H1 (cell line): ENCODE data around the gene RMND1. TPM values are rescaled to one million over a fixed set of nuclear protein-coding genes. Genes with fewer than 3 reads are reported as not detected.

ENCODE experiments used
- CTCF ChIA-PET: fragments of 300-600 bp; sonication (Branson Sonifier 250); formaldehyde crosslinking; loops from one replicate; lab custom pipeline; 2021; ENCODE audit not compliant: partially characterized antibody; lab: Charles Lee
- POLR2A ChIA-PET: fragments of 300-600 bp; sonication (Branson Sonifier 250); formaldehyde crosslinking; loops from one replicate; lab custom pipeline; 2021; ENCODE audit warnings: inconsistent platforms; ENCODE audit not compliant: partially characterized antibody; lab: Charles Lee
- DNase-seq, 2 experiments: peaks; one replicate each; pipeline versions ENCODE4 v3.0.0 to v3.0.0-alpha.2; 2010 to 2022; ENCODE audit warnings: low spot score in 2 of 2, low read depth in 1 of 2, mixed read lengths in 1 of 2
- FAIRE-seq: peaks from 2 replicates; lab custom pipeline; 2011; peaks lifted over from hg19 to GRCh38; lab: Jason Lieb, UNC
- H2AFZ ChIP-seq: 2 replicates; pipeline ENCODE4 v1.8.1; 2012; ENCODE audit warnings: low read length, inconsistent platforms
- H2AK5ac ChIP-seq: 2 replicates; pipeline ENCODE4 v1.6.1; 2013; ENCODE audit warnings: low read depth, low read length
- H2BK120ac ChIP-seq: replicated peaks from 2 replicates; pipeline ENCODE3; 2013; ENCODE audit warnings: low read depth, low read length, inconsistent platforms
- H2BK12ac ChIP-seq: 2 replicates; pipeline ENCODE4 v1.6.1; 2013; ENCODE audit warnings: low read depth, low read length
- H2BK15ac ChIP-seq: 2 replicates; pipeline ENCODE4 v1.6.1; 2013; ENCODE audit warnings: low read length
- H2BK20ac ChIP-seq: 2 replicates; pipeline ENCODE4 v1.6.1; 2013; ENCODE audit warnings: low read length
- H2BK5ac ChIP-seq: 2 replicates; pipeline ENCODE4 v1.6.1; 2013; ENCODE audit warnings: low read depth, low read length
- H3K14ac ChIP-seq: 2 replicates; pipeline ENCODE4 v1.6.1; 2013; ENCODE audit warnings: inconsistent platforms; ENCODE audit not compliant: insufficient read length
- H3K18ac ChIP-seq: 2 replicates; pipeline ENCODE4 v1.6.1; 2013; ENCODE audit warnings: low read length; ENCODE audit errors: extremely low read depth
- H3K23ac ChIP-seq: 2 replicates; pipeline ENCODE4 v1.6.1; 2013; ENCODE audit warnings: inconsistent platforms; ENCODE audit not compliant: insufficient read length
- H3K23me2 ChIP-seq: 2 replicates; pipeline ENCODE4 v1.6.1; 2013; ENCODE audit warnings: low read depth, low read length
- H3K27ac ChIP-seq: 2 replicates; pipeline ENCODE4 v1.6.1; 2011; ENCODE audit warnings: low read depth, low read length, inconsistent platforms
- H3K27me3 ChIP-seq, 4 experiments: replicated peaks in 1 of 4; 1 replicate in 1 of 4; 2 replicates in 3 of 4; pipeline versions ENCODE4 v1.6.1 to v1.8.1; 2011 to 2013; ENCODE audit warnings: low read length in 3 of 4, mild to moderate bottlenecking in 3 of 4, inconsistent platforms in 2 of 4, mixed read lengths in 2 of 4, moderate library complexity in 1 of 4; ENCODE audit not compliant: control insufficient read depth in 3 of 4, insufficient read depth in 3 of 4; ENCODE audit errors: extremely low read depth in 1 of 4
- H3K36me3 ChIP-seq, 4 experiments: 2 replicates each; pipeline versions ENCODE4 v1.6.1 to v1.8.1; 2011 to 2013; ENCODE audit warnings: mild to moderate bottlenecking in 4 of 4, low read length in 3 of 4, moderate library complexity in 2 of 4, control low read depth in 1 of 4, inconsistent platforms in 1 of 4; ENCODE audit not compliant: insufficient read depth in 4 of 4, control insufficient read depth in 2 of 4
- H3K4ac ChIP-seq: replicated peaks from 2 replicates; pipeline ENCODE3; 2013; ENCODE audit warnings: low read length, low read depth, mixed read lengths, inconsistent platforms; ENCODE audit not compliant: insufficient read length
- H3K4me1 ChIP-seq, 4 experiments: replicated peaks in 1 of 4; 1 replicate in 1 of 4; 2 replicates in 3 of 4; pipeline versions ENCODE4 v1.6.1 to v1.8.1; 2011 to 2013; ENCODE audit warnings: low read length in 3 of 4, inconsistent platforms in 2 of 4, mixed read lengths in 1 of 4; ENCODE audit not compliant: insufficient read depth in 4 of 4, control insufficient read depth in 3 of 4
- H3K4me2 ChIP-seq, 2 experiments: 2 replicates each; pipeline versions ENCODE4 v1.6.1 to v1.8.1; 2011 to 2013; ENCODE audit warnings: low read depth in 2 of 2, low read length in 2 of 2, control low read depth in 1 of 2, inconsistent platforms in 1 of 2, mild to moderate bottlenecking in 1 of 2; ENCODE audit not compliant: insufficient read depth in 1 of 2
- H3K4me3 ChIP-seq, 4 experiments: fragments of 200-600, 300-600 bp in 1 of 4; sonication (generic), shearing (Covaris generic), sonication (Bioruptor Twin) in 1 of 4; 2 replicates each; pipeline versions ENCODE4 v1.5.1 to v1.8.1; 2011 to 2016; ENCODE audit warnings: low read length in 4 of 4, low read depth in 3 of 4, control low read depth in 2 of 4, inconsistent platforms in 2 of 4, mild to moderate bottlenecking in 2 of 4, mixed read lengths in 1 of 4, moderate library complexity in 1 of 4; ENCODE audit not compliant: insufficient read depth in 2 of 4; ENCODE audit errors: extremely low read depth in 1 of 4
- H3K56ac ChIP-seq: replicated peaks from 2 replicates; pipeline ENCODE3; 2013; ENCODE audit warnings: low read depth, mild to moderate bottlenecking, mixed read lengths, low read length, inconsistent platforms; ENCODE audit not compliant: insufficient read length
- H3K79me1 ChIP-seq: 2 replicates; pipeline ENCODE4 v1.6.1; 2013; ENCODE audit warnings: low read depth, low read length, control low read depth
- H3K79me2 ChIP-seq, 2 experiments: 2 replicates each; pipeline versions ENCODE4 v1.6.1 to v1.8.1; 2012 to 2013; ENCODE audit warnings: low read length in 2 of 2, mild to moderate bottlenecking in 2 of 2, inconsistent platforms in 1 of 2; ENCODE audit not compliant: insufficient read depth in 2 of 2, control insufficient read depth in 1 of 2
- H3K9ac ChIP-seq, 4 experiments: replicated peaks in 1 of 4; 1 replicate in 1 of 4; 2 replicates in 3 of 4; pipeline versions ENCODE4 v1.6.1 to v1.8.1; 2011 to 2013; ENCODE audit warnings: low read depth in 3 of 4, low read length in 3 of 4, control low read depth in 2 of 4, mild to moderate bottlenecking in 2 of 4, moderate library complexity in 2 of 4, inconsistent platforms in 1 of 4; ENCODE audit errors: extremely low read depth in 1 of 4
- H3K9me3 ChIP-seq, 2 experiments: 2 replicates each; pipeline versions ENCODE4 v1.6.1 to v1.8.1; 2012 to 2013; ENCODE audit warnings: mild to moderate bottlenecking in 2 of 2, moderate library complexity in 2 of 2, control low read depth in 1 of 2, inconsistent platforms in 1 of 2, low read depth in 1 of 2, low read length in 1 of 2, mixed read lengths in 1 of 2; ENCODE audit not compliant: insufficient read depth in 2 of 2
- H4K20me1 ChIP-seq, 2 experiments: replicated peaks in 1 of 2; 2 replicates each; pipeline versions ENCODE3 to v1.8.1; 2011 to 2013; ENCODE audit warnings: inconsistent platforms in 2 of 2, low read length in 2 of 2, mild to moderate bottlenecking in 1 of 2; ENCODE audit not compliant: insufficient read depth in 2 of 2, control insufficient read depth in 1 of 2
- H4K5ac ChIP-seq: 2 replicates; pipeline ENCODE4 v1.6.1; 2013; ENCODE audit warnings: low read length, low read depth, mixed read lengths, inconsistent platforms; ENCODE audit not compliant: insufficient read length
- H4K8ac ChIP-seq: 2 replicates; pipeline ENCODE4 v1.8.0; 2013; ENCODE audit warnings: mild to moderate bottlenecking, moderate library complexity, low read length, inconsistent platforms; ENCODE audit not compliant: insufficient read depth; ENCODE audit errors: extremely low read depth
- H4K91ac ChIP-seq: replicated peaks from 2 replicates; pipeline ENCODE3; 2013; ENCODE audit warnings: low read length, mixed read lengths, inconsistent platforms; ENCODE audit not compliant: insufficient read length
- ATF2 ChIP-seq: IDR thresholded peaks from 2 replicates; pipeline ENCODE4 v1.6.1; 2012; ENCODE audit warnings: low read length, inconsistent platforms
- BCL11A ChIP-seq, 2 experiments: IDR thresholded peaks; one replicate each; pipeline ENCODE4 v1.6.1; 2011; ENCODE audit warnings: low read depth in 2 of 2, low read length in 2 of 2, mild to moderate bottlenecking in 2 of 2
- CEBPB ChIP-seq: IDR thresholded peaks from 2 replicates; pipeline ENCODE4 v1.6.1; 2012; ENCODE audit warnings: low read depth, low read length
- CREB1 ChIP-seq: IDR thresholded peaks from 2 replicates; pipeline ENCODE4 v1.6.1; 2012; ENCODE audit warnings: inconsistent platforms
- E2F6 ChIP-seq: IDR thresholded peaks from 2 replicates; pipeline ENCODE4 v1.6.1; 2012; ENCODE audit warnings: inconsistent platforms
- GABPA ChIP-seq: IDR thresholded peaks from 2 replicates; pipeline ENCODE4 v1.6.1; 2011; ENCODE audit warnings: mild to moderate bottlenecking, low read length, moderate library complexity, borderline replicate concordance; ENCODE audit not compliant: insufficient read depth
- NANOG ChIP-seq: IDR thresholded peaks from 2 replicates; pipeline ENCODE4 v1.6.1; 2011; ENCODE audit warnings: low read length, low read depth, mild to moderate bottlenecking, inconsistent platforms; ENCODE audit not compliant: insufficient read depth, poor library complexity, severe bottlenecking
- NRF1 ChIP-seq: IDR thresholded peaks from 2 replicates; pipeline ENCODE4 v1.6.1; 2011; ENCODE audit warnings: mild to moderate bottlenecking, low read depth, low read length, improper control_type of control experiment
- POU5F1 ChIP-seq: IDR thresholded peaks from 2 replicates; pipeline ENCODE4 v1.6.1; 2011; ENCODE audit warnings: low read depth, mild to moderate bottlenecking, low read length, moderate library complexity
- SP1 ChIP-seq: IDR thresholded peaks from 2 replicates; pipeline ENCODE4 v1.6.1; 2011; ENCODE audit warnings: low read depth, low read length
- SP2 ChIP-seq: IDR thresholded peaks from 2 replicates; pipeline ENCODE4 v1.6.1; 2012; ENCODE audit warnings: mild to moderate bottlenecking, low read length, inconsistent platforms
- TAF1 ChIP-seq: IDR thresholded peaks from 2 replicates; pipeline ENCODE4 v1.6.1; 2011; ENCODE audit warnings: mild to moderate bottlenecking, low read depth, low read length
- TAF7 ChIP-seq: optimal IDR thresholded peaks from 2 replicates; pipeline ENCODE3; 2011; ENCODE audit warnings: low read depth, mild to moderate bottlenecking, inconsistent platforms, low read length, moderate library complexity, borderline replicate concordance
- polyA plus RNA-seq, 7 experiments: library from polyadenylated mRNA; depleted of rRNA in 3 of 7; stranded (reverse) in 5 of 7; unstranded in 2 of 7; fragments of >200 nt in 5 of 7; fragments of 200-250 nt in 2 of 7; gene quantifications; 1 replicate in 5 of 7; 2 replicates in 1 of 7; 4 replicates in 1 of 7; pipeline versions ENCODE4 v1.2.1 to v1.2.3, GENCODE V29; 2011 to 2013; ENCODE audit warnings: missing spikeins in 2 of 7, mixed read lengths in 2 of 7
- total RNA-seq: library from RNA; stranded (reverse); fragmentation: NEBNext Ultra II Directional; extraction: Animal tissue kit (Norgen Biotek cat#: 25700); gene quantifications from 2 replicates; pipeline ENCODE4 v1.2.1, GENCODE V29; 2021

RMND1 gene
- total and polyA plus RNA-seq, 2 of the 8 experiments (the other 6 are each of a cell fraction or from before 2014, with no cell fraction given) = 7.3 to 21.9 TPM

GRCh38 chr6:151437401-151437800 is 14.5 kb downstream of the RMND1 start:
- Histone ChIP-seq H2AK5ac (no peak overlapping the region), H3K23me2 (no peaks in the 10 kb centered on the region), H4K91ac (no peak overlapping the region), H2BK120ac (no peak overlapping the region), H3K4ac (no peak overlapping the region), H3K79me1 (peaks cover 2% of the 10 kb centered on the region; the same call in 1 of the 2 replicates), H2BK15ac (no peak overlapping the region), H2BK5ac (no peak overlapping the region), H4K20me1 (peaks cover 6 to 7% of the 10 kb centered on the region in 2 experiments), H3K4me3 (no peak overlapping the region), H4K8ac (no peak overlapping the region), H3K36me3 (peaks cover 1 to 11% (median 6%) of the 10 kb centered on the region in 4 experiments; a peak in 6 of 8 replicates), H3K56ac (no peak overlapping the region), H2BK20ac (no peak overlapping the region), H2BK12ac (no peak overlapping the region), H3K27me3 (no peaks in the 10 kb centered on the region), H4K5ac (no peak overlapping the region), H3K18ac (no peak overlapping the region), H3K9ac (no peak overlapping the region), H3K23ac (no peak overlapping the region), H3K14ac (no peak overlapping the region), H3K79me2 (peaks cover 0 to 49% of the 10 kb centered on the region in 2 experiments; a peak in 2 of 4 replicates), H3K4me2 (no peak overlapping the region), H3K9me3 (no peaks in the 10 kb centered on the region), H3K4me1 (no peaks in the 10 kb centered on the region), H3K27ac (no peak overlapping the region), H2AFZ (no peak overlapping the region)
- ChIA-PET POLR2A (interaction anchor here (1.5 kb wide), 1 partner anchor 14 kb away, joined by 4 read pairs; the partner anchor contains the start of gene RMND1), CTCF (interaction anchor here (1.0 to 2.0 kb wide), 4 partner anchors 11 to 39 kb away, joined by 3 to 9 read pairs (median 4); no protein-coding TSS in a partner anchor)
- no peak for DNase-seq
- FAIRE-seq = no peak
- no peak for TF ChIP-seq TAF7
- no peak for TF ChIP-seq GABPA
- no peak for TF ChIP-seq POU5F1
- TF ChIP-seq SP1 = no peak
- no peak for TF ChIP-seq TAF1
- no peak for TF ChIP-seq SP2
- TF ChIP-seq NRF1 = no peak
- TF ChIP-seq CEBPB = no peak
- TF ChIP-seq NANOG = no peak
- no peak for TF ChIP-seq E2F6
- no peak for TF ChIP-seq CREB1
- no peak for TF ChIP-seq ATF2
- TF ChIP-seq BCL11A (IDR thresholded peaks at IDR 0.05; ENCODE audit: low read depth in 2 of 2, low read length in 2 of 2) = no peak
